HepG2 (cell line): ENCODE results near the gene NPAS2. TPM values are rescaled to one million over a fixed set of nuclear protein-coding genes. Genes with fewer than 3 reads are reported as not detected.

ENCODE experiments used
- AHR ChIP-seq: IDR thresholded peaks from 2 replicates; pipeline ENCODE4 v1.6.1; 2018; ENCODE audit warnings: missing genetic modification reagents, missing compliant biosample characterization
- ARNT ChIP-seq: fragments of 450-650 bp; IDR thresholded peaks from 2 replicates; pipeline ENCODE4 v1.6.1; 2017
- BRCA1 ChIP-seq: sonication (generic); formaldehyde crosslinking; IDR thresholded peaks from 2 replicates; pipeline ENCODE4 v1.4.0; 2020; ENCODE audit warnings: missing genetic modification reagents
- CREM ChIP-seq, 2 experiments: sonication (generic) in 1 of 2; formaldehyde crosslinking in 1 of 2; IDR thresholded peaks; 2 replicates each; pipeline versions ENCODE4 v1.4.0 to v1.6.1; 2016 to 2020; ENCODE audit warnings: antibody characterized with exemption in 1 of 2, mild to moderate bottlenecking in 1 of 2, missing genetic modification reagents in 1 of 2
- FOXM1 ChIP-seq: sonication (generic); formaldehyde crosslinking; IDR thresholded peaks from 2 replicates; pipeline ENCODE4 v1.5.0; 2020; ENCODE audit warnings: missing genetic modification reagents
- GABPA ChIP-seq, 2 experiments: IDR thresholded peaks; 2 replicates each; pipeline ENCODE4 v1.6.1; 2011 to 2016; ENCODE audit warnings: low read depth in 2 of 2, low read length in 1 of 2, missing biosample characterization in 1 of 2, missing genetic modification characterization in 1 of 2
- HES4 ChIP-seq: sonication (generic); formaldehyde crosslinking; IDR thresholded peaks from 2 replicates; pipeline ENCODE4 v1.9.0; 2021; ENCODE audit warnings: mild to moderate bottlenecking, missing genetic modification reagents, borderline replicate concordance
- HOXA3 ChIP-seq: sonication (generic); formaldehyde crosslinking; IDR thresholded peaks from 2 replicates; pipeline ENCODE4 v1.5.0; 2020; ENCODE audit warnings: missing genetic modification reagents
- IKZF1 ChIP-seq: fragments of 450-650 bp; IDR thresholded peaks from 2 replicates; pipeline ENCODE4 v1.7.1; 2016
- KLF11 ChIP-seq: IDR thresholded peaks from 2 replicates; pipeline ENCODE4 v1.6.1; 2016; ENCODE audit warnings: missing compliant biosample characterization
- MLLT10 ChIP-seq: sonication (generic); formaldehyde crosslinking; IDR thresholded peaks from 2 replicates; pipeline ENCODE4 v1.4.0; 2020; ENCODE audit warnings: missing genetic modification reagents
- MLX ChIP-seq: IDR thresholded peaks from 2 replicates; pipeline ENCODE4 v1.6.1; 2016
- NCOA1 ChIP-seq: sonication (generic); formaldehyde crosslinking; IDR thresholded peaks from 2 replicates; pipeline ENCODE4 v1.9.0; 2021; ENCODE audit warnings: missing genetic modification reagents
- NR3C1 ChIP-seq: sonication (generic); formaldehyde crosslinking; IDR thresholded peaks from 2 replicates; pipeline ENCODE4 v1.4.0; 2020; ENCODE audit warnings: missing genetic modification reagents
- POLR2AphosphoS5 ChIP-seq: IDR thresholded peaks from 2 replicates; pipeline ENCODE4 v1.6.1; 2012; ENCODE audit warnings: low read depth, low read length
- RORA ChIP-seq: sonication (generic); formaldehyde crosslinking; IDR thresholded peaks from 2 replicates; pipeline ENCODE4 v1.5.0; 2020; ENCODE audit warnings: mild to moderate bottlenecking, missing genetic modification reagents, moderate library complexity
- SALL2 ChIP-seq: sonication (generic); formaldehyde crosslinking; IDR thresholded peaks from 2 replicates; pipeline ENCODE4 v1.8.1; 2023; ENCODE audit warnings: mild to moderate bottlenecking, missing genetic modification reagents, inconsistent platforms
- SIN3B ChIP-seq: fragments of 150-350 bp; IDR thresholded peaks from 2 replicates; pipeline ENCODE4 v1.6.1; 2014; ENCODE audit warnings: low read length
- TP53 ChIP-seq: sonication (generic); formaldehyde crosslinking; conservative IDR thresholded peaks from 2 replicates; pipeline ENCODE4 v1.4.0; 2020; ENCODE audit warnings: missing genetic modification reagents
- ZFP90 ChIP-seq: sonication (generic); formaldehyde crosslinking; IDR thresholded peaks from 2 replicates; pipeline ENCODE4 v1.8.0; 2022; ENCODE audit warnings: missing genetic modification reagents, mild to moderate bottlenecking, inconsistent platforms, borderline replicate concordance
- ZNF441 ChIP-seq: sonication (generic); formaldehyde crosslinking; IDR thresholded peaks from 2 replicates; pipeline ENCODE4 v1.7.0; 2021; ENCODE audit warnings: missing genetic modification reagents, borderline replicate concordance
- ZNF674 ChIP-seq: sonication (generic); formaldehyde crosslinking; IDR thresholded peaks from 2 replicates; pipeline ENCODE4 v1.5.0; 2020; ENCODE audit warnings: low read depth, mild to moderate bottlenecking, missing genetic modification reagents
- ZNF749 ChIP-seq: sonication (generic); formaldehyde crosslinking; IDR thresholded peaks from 2 replicates; pipeline ENCODE4 v1.8.0; 2022; ENCODE audit warnings: mild to moderate bottlenecking, missing genetic modification reagents, moderate library complexity, borderline replicate concordance
- ZNF790 ChIP-seq: sonication (generic); formaldehyde crosslinking; IDR thresholded peaks from 2 replicates; pipeline ENCODE4 v1.8.0; 2022; ENCODE audit warnings: missing genetic modification reagents, mild to moderate bottlenecking, borderline replicate concordance
- ZSCAN21 ChIP-seq: sonication (generic); formaldehyde crosslinking; IDR thresholded peaks from 2 replicates; pipeline ENCODE4 v1.8.0; 2022; ENCODE audit warnings: mild to moderate bottlenecking, missing genetic modification reagents, moderate library complexity, borderline replicate concordance
- polyA plus RNA-seq, 8 experiments: library from polyadenylated mRNA; depleted of rRNA in 3 of 8; stranded (reverse) in 7 of 8; unstranded in 1 of 8; fragments of >200 nt; fragmentation: Illumina TruSeq in 4 of 8; extraction: Trizol in 4 of 8; gene quantifications; 2 replicates each; pipeline versions ENCODE4 v1.2.1 to v1.2.3, GENCODE V29; 2011 to 2016; ENCODE audit warnings: low read depth in 4 of 8, missing spikeins in 1 of 8, mixed read lengths in 1 of 8; ENCODE audit not compliant: insufficient read depth in 1 of 8
- total RNA-seq, 5 experiments: library from RNA; depleted of rRNA; stranded (reverse); fragments of >200 nt; fragmentation: Illumina TruSeq; extraction: Trizol; gene quantifications; 2 replicates each; pipeline ENCODE4 v1.2.3, GENCODE V29; 2016; ENCODE audit warnings: low read depth in 1 of 5
- TF ChIP-seq, protein P1 (sequence below): sonication (generic); formaldehyde crosslinking; IDR thresholded peaks from 2 replicates; pipeline ENCODE4 v1.5.0; 2020; ENCODE audit warnings: mild to moderate bottlenecking, missing genetic modification reagents, moderate library complexity
- TF ChIP-seq, protein P2 (sequence below): sonication (generic); formaldehyde crosslinking; IDR thresholded peaks from 2 replicates; pipeline ENCODE4 v1.5.1; 2020; ENCODE audit warnings: missing genetic modification reagents, mild to moderate bottlenecking, borderline replicate concordance

The NPAS2 gene
- total and polyA plus RNA-seq, 2 of the 13 experiments (the other 11 are each of a cell fraction or from before 2014, with no cell fraction given): 14.8 to 37.5 TPM

GRCh38 chr2:101001691-101002561, 182.0 kb downstream of the NPAS2 start, which contains the start of gene RPL31 (continued):
- TF ChIP-seq MLLT10: peak; percentile 74; the same call in 1 of the 2 replicates
- peak; percentile 100 for TF ChIP-seq POLR2AphosphoS5
- TF ChIP-seq AHR (CRISPR knock-in tag): peak; percentile 96
- peak; percentile 98 for TF ChIP-seq HOXA3
- peak; percentile 99 for TF ChIP-seq ZNF790
- no peak for TF ChIP-seq SIN3B
- TF ChIP-seq ARNT: no peak
- peak; percentile 99 for TF ChIP-seq KLF11 (CRISPR knock-in tag)
- TF ChIP-seq ZNF749 (CRISPR knock-in tag): peak; percentile 99
- TF ChIP-seq ZSCAN21: peak; percentile 99
- peak; percentile 96 for TF ChIP-seq CREM (IDR thresholded peaks at IDR 0.05)
- no peak for TF ChIP-seq CREM (CRISPR knock-in tag; IDR thresholded peaks at IDR 0.05)
- peak; percentile 90 for TF ChIP-seq GABPA (IDR thresholded peaks at IDR 0.05; ENCODE audit: low read depth, low read length)
- TF ChIP-seq GABPA (CRISPR knock-in tag; IDR thresholded peaks at IDR 0.05; ENCODE audit: low read depth): peak; percentile 99
- TF ChIP-seq HES4: peak; percentile 99
- no peak; the same call in 1 of the 2 replicates for TF ChIP-seq NR3C1 (CRISPR knock-in tag)
- peak; percentile 79 for TF ChIP-seq MLX (CRISPR knock-in tag)
- TF ChIP-seq SALL2 (CRISPR knock-in tag): peak; percentile 94
- TF ChIP-seq IKZF1: no peak
- no peak for TF ChIP-seq FOXM1 (CRISPR knock-in tag)
- TF ChIP-seq, protein P1, sequence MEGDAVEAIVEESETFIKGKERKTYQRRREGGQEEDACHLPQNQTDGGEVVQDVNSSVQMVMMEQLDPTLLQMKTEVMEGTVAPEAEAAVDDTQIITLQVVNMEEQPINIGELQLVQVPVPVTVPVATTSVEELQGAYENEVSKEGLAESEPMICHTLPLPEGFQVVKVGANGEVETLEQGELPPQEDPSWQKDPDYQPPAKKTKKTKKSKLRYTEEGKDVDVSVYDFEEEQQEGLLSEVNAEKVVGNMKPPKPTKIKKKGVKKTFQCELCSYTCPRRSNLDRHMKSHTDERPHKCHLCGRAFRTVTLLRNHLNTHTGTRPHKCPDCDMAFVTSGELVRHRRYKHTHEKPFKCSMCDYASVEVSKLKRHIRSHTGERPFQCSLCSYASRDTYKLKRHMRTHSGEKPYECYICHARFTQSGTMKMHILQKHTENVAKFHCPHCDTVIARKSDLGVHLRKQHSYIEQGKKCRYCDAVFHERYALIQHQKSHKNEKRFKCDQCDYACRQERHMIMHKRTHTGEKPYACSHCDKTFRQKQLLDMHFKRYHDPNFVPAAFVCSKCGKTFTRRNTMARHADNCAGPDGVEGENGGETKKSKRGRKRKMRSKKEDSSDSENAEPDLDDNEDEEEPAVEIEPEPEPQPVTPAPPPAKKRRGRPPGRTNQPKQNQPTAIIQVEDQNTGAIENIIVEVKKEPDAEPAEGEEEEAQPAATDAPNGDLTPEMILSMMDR (CRISPR knock-in tag): no peak; the same call in 1 of the 2 replicates
- peak; percentile 91 for TF ChIP-seq NCOA1 (CRISPR knock-in tag)
- TF ChIP-seq ZNF441 (CRISPR knock-in tag): peak; percentile 93
- peak; percentile 78; the same call in 1 of the 2 replicates for TF ChIP-seq TP53 (CRISPR knock-in tag)
- TF ChIP-seq ZFP90: peak; percentile 96
- no peak for TF ChIP-seq RORA (CRISPR knock-in tag)
- TF ChIP-seq BRCA1: peak; percentile 94; the same call in 1 of the 2 replicates
- peak; percentile 99 for TF ChIP-seq ZNF674 (CRISPR knock-in tag)
- TF ChIP-seq, protein P2, sequence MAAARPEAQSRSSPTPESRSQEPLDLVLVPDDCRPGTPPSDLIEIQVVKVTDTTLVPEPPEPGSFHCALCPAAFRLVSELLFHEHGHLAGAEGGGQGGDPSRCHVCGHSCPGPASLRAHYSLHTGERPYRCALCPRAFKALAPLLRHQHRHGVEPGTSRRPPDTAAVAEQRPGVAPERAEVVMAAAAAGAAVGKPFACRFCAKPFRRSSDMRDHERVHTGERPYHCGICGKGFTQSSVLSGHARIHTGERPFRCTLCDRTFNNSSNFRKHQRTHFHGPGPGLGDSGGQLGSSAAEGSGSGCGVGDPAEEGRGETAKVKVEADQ: peak; percentile 98; the same call in 1 of the 2 replicates
